Activated naive CD8-positive, alpha-beta T cell treated with anti-CD3 and anti-CD28 coated beads for 36 hours (primary cell): ENCODE results near the gene NXPE1. TPM values are rescaled to one million over a fixed set of nuclear protein-coding genes. Genes with fewer than 3 reads are reported as not detected.

ENCODE experiments used
- DNase-seq: peaks from one replicate; pipeline ENCODE4 v3.0.0; 2021
- H3K27ac Mint-ChIP-seq: one replicate; pipeline ENCODE4 v1.8.0; 2022; ENCODE audit warnings: mild to moderate bottlenecking, moderate library complexity, mixed read lengths
- H3K27me3 Mint-ChIP-seq: one replicate; pipeline ENCODE4 v1.8.0; 2022; ENCODE audit warnings: mild to moderate bottlenecking, mixed read lengths
- H3K36me3 Mint-ChIP-seq: one replicate; pipeline ENCODE4 v1.8.0; 2021; ENCODE audit warnings: mild to moderate bottlenecking, mixed read lengths
- H3K4me1 Mint-ChIP-seq: one replicate; pipeline ENCODE4 v1.8.0; 2021; ENCODE audit warnings: mixed read lengths
- H3K4me3 Mint-ChIP-seq: one replicate; pipeline ENCODE4 v1.8.0; 2022; ENCODE audit warnings: mild to moderate bottlenecking, moderate library complexity, mixed read lengths
- H3K9me3 Mint-ChIP-seq: one replicate; pipeline ENCODE4 v1.8.0; 2022; ENCODE audit warnings: mixed read lengths
- total RNA-seq, 2 experiments: library from RNA; stranded (reverse); gene quantifications; one replicate each; pipeline ENCODE4 v1.2.3, GENCODE V29; 2021

Gene NXPE1
- total RNA-seq, 2 experiments from 2014 or later, result not detected

- Mint-ChIP-seq H3K4me1 (no peaks in the 10 kb centered on the region), H3K9me3 (peaks cover 18% of the 10 kb centered on the region), H3K27ac (no peak overlapping the region), H3K4me3 (no peak overlapping the region), H3K27me3 (peaks cover 3% of the 10 kb centered on the region), H3K36me3 (peaks cover 5% of the 10 kb centered on the region)
- DNase-seq, result no peak
These were observed 27.8 kb upstream of the NXPE1 start for GRCh38 chr11:114587398-114587953.

DNA sequence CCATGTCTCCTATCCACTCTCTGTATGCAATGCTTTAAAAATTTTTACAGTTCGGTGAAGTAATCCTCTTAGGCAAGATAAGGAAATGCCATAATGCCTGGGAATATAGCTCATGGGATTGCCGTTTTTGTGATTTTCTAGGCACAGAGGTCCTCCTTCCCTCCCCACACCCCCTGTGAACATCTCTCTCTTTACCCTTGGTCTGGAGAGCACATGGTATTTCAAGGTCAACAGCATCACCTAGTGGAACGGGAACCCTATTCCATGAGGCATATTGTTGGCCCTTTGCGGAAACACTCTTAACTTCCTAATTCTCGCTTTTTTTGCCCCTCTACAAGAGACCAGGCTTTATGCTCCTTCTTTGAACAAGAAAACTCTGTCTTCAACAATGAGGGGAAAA lies 27.1 kb upstream of the NXPE1 start:
- Mint-ChIP-seq H3K4me1 (no peaks in the 10 kb centered on the region), H3K9me3 (peaks cover 18% of the 10 kb centered on the region), H3K36me3 (peaks cover 5% of the 10 kb centered on the region), H3K4me3 (no peak overlapping the region), H3K27ac (no peak overlapping the region), H3K27me3 (peaks cover under 1% of the 10 kb centered on the region)
- DNase-seq, result no peak

DNA sequence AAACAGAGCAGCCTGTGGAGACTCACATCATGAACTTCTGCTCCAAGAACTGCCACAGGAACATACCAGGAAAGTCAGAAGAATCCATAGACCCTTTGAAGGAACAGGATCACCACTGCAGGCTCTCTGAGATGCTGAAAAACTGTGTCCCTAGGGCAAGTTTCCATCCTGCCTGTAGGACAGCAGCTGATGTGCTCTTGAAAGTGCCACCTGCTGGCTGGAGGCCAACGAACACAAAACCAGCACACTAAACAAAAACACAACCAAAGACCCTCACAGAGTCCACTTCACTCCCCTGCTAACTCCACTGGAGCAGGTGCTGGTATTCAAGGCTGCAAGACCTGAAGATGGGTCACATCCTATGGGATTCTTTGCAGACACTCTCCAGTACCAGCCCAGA lies 12.0 kb upstream of the NXPE1 start:
- H3K9me3 Mint-ChIP-seq, result peaks cover 12% of the 10 kb centered on the region
- H3K36me3 Mint-ChIP-seq, result no peaks in the 10 kb centered on the region
- no peaks in the 10 kb centered on the region for H3K4me1 Mint-ChIP-seq
- no peak overlapping the region for H3K27ac Mint-ChIP-seq
- DNase-seq, result no peak
- peaks cover 9% of the 10 kb centered on the region for H3K27me3 Mint-ChIP-seq
- H3K4me3 Mint-ChIP-seq, result no peak overlapping the region

GRCh38 chr11:114569801-114570200 lies 10.1 kb upstream of the NXPE1 start:
- Mint-ChIP-seq H3K4me3 (no peak overlapping the region), H3K27me3 (peaks cover 9% of the 10 kb centered on the region), H3K9me3 (peaks cover 5% of the 10 kb centered on the region), H3K27ac (no peak overlapping the region), H3K4me1 (no peaks in the 10 kb centered on the region), H3K36me3 (no peaks in the 10 kb centered on the region)
- DNase-seq, result no peak

DNA sequence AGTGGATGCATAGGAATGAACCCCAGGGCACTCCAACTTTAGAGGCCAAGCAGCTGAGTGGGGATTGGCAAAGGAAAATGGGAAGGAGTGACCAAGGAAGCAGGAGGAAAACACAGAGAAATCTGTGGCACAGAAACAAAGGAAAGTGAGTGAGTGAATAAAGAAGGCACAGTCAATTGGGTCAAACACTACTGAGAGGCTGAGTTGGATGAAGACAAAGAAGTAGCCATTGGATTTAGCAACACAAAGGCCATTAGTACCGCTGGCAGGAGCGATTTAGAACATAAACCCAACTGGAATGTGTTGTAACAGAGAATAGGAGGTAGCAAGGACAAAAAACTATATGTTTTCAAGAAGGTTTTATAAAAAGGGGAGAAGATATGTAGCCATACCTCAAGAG lies 6.6 kb upstream of the NXPE1 start:
- Mint-ChIP-seq H3K9me3 (peaks cover 2% of the 10 kb centered on the region), H3K4me1 (peaks cover 6% of the 10 kb centered on the region), H3K27me3 (peaks cover 7% of the 10 kb centered on the region), H3K27ac (no peak overlapping the region), H3K36me3 (no peaks in the 10 kb centered on the region), H3K4me3 (no peak overlapping the region)
- no peak for DNase-seq

DNA sequence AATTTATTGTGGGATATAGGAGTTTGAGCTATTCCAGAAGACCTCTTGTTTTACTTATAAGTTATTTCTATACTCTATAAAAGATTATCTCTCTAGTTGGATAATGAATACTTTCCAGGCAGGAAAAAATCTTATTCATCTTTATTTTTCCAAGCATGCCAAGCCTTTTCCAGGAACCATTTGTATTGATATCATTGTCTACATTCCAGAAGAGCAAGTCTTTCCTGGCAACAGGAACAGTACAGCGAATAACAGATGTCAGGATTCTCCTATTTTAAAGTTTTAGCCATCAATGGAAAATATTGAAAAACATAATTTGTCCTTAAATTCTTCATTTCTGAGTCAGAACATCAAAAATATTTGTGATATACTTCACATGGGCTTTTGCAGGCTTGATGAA lies 5.2 kb upstream of the NXPE1 start:
- Mint-ChIP-seq H3K36me3 (no peaks in the 10 kb centered on the region), H3K27ac (no peak overlapping the region), H3K27me3 (peaks cover 6% of the 10 kb centered on the region), H3K4me1 (peaks cover 6% of the 10 kb centered on the region), H3K9me3 (peaks cover 2% of the 10 kb centered on the region), H3K4me3 (no peak overlapping the region)
- DNase-seq, result no peak

- Mint-ChIP-seq H3K36me3 (no peaks in the 10 kb centered on the region), H3K4me1 (peaks cover 6% of the 10 kb centered on the region), H3K4me3 (no peak overlapping the region), H3K27me3 (peaks cover 6% of the 10 kb centered on the region), H3K9me3 (peaks cover 2% of the 10 kb centered on the region), H3K27ac (no peak overlapping the region)
- no peak for DNase-seq
These were observed 3.4 kb upstream of the NXPE1 start for GRCh38 chr11:114563077-114563476.

DNA sequence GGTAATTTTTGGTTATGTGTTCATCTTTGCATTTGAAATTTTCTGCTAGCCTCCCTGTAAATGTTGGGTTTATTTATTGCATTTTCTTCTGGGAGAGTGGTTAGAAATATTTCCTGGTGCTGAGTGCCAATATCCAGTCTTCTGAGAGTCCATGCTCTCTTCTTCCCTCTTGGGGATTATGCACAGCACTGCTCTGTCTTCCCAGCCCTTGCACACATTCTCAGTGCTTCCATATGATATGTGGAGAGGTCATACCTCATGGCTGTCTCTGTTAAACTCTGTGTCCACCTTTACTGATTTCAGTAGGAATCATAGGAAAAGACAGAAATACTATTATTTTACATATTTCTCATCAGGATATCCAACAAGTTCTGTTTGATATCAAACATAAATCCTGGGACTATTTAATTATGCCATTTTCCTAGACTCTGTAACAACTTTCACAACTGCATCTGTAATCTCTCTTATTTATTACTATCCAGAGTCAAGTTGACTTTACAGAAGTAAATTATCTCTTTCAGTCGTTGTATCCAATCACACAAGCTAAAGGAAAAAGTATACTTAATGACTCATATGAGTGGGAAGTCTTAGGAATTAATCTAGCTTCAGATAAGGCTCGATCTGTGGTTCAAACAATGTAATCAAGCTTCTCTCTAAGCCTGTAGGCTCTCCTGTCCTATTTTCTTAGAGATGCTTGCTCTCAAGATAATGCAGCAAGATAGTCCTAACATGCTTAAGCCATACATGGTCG lies 2.7 kb upstream of the NXPE1 start:
- Mint-ChIP-seq H3K4me3 (no peak overlapping the region), H3K27ac (no peak overlapping the region), H3K36me3 (no peaks in the 10 kb centered on the region), H3K27me3 (peaks cover 6% of the 10 kb centered on the region), H3K4me1 (peaks cover 6% of the 10 kb centered on the region), H3K9me3 (peaks cover 2% of the 10 kb centered on the region)
- DNase-seq, result no peak

DNA sequence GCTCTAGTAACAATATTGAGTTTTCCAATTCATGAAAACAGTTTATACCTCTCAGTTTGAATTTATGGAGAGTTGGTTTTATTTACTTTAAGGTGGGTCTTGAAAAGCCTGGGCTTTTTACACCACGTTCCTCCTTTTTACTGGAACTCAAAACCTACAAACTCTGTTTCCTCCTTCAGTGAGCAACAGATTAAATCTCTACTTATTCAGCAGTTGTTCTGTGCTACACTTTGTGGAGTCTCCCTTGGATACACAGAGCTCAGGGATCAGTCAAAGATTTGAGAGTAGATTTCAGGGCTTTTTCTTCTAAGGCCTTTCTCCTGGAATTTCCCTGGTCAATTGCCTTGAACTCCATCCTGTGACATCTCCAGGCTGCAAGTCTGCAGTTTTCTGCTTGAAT lies 3.5 kb downstream of the NXPE1 start:
- H3K27me3 Mint-ChIP-seq, result no peaks in the 10 kb centered on the region
- H3K27ac Mint-ChIP-seq, result no peak overlapping the region
- no peaks in the 10 kb centered on the region for H3K4me1 Mint-ChIP-seq
- no peak overlapping the region for H3K4me3 Mint-ChIP-seq
- no peak for DNase-seq
- H3K9me3 Mint-ChIP-seq, result no peaks in the 10 kb centered on the region
- no peaks in the 10 kb centered on the region for H3K36me3 Mint-ChIP-seq

DNA sequence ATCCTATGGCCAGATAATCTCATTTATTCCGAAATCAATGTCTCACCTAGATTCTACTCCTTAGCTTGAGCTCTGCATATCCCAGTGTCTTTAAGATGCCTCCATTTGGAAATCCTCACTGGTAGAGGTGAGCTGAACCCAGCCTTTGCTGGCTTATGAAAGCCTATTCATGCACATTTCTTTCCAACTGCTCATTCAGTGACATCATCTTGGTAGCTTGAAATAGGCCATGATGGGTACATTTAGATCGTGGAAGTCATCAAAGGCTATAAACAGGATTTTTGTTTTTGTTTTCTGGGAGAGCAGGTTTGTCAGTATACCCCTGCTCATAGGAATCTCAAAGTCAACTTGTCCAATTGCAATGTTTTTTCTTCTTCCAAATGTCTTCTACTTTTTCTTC lies 6.0 kb downstream of the NXPE1 start:
- no peaks in the 10 kb centered on the region for H3K36me3 Mint-ChIP-seq
- H3K27ac Mint-ChIP-seq, result no peak overlapping the region
- no peak for DNase-seq
- H3K27me3 Mint-ChIP-seq, result no peaks in the 10 kb centered on the region
- no peaks in the 10 kb centered on the region for H3K4me1 Mint-ChIP-seq
- H3K4me3 Mint-ChIP-seq, result no peak overlapping the region
- no peaks in the 10 kb centered on the region for H3K9me3 Mint-ChIP-seq

DNA sequence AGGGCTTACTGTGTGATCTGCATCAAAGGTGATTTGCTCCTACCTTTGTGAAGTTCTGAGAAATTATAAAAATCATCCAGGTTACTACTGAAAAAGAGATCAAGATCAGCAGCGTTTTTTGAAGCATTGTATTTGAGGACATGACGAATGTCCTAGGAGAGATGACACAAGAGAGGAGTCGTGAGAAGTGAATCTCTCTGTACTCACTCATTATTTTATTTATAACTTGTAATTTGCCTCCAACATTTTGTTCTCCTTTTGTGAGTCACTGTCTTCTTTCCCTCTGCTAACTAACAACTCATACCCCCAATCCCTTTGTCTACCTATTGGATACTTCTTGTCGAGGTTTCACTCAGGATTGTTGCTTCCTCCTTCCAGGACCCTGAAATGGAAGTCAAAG lies 8.6 kb downstream of the NXPE1 start:
- H3K27me3 Mint-ChIP-seq, result no peaks in the 10 kb centered on the region
- H3K4me1 Mint-ChIP-seq, result no peaks in the 10 kb centered on the region
- H3K4me3 Mint-ChIP-seq, result no peak overlapping the region
- no peaks in the 10 kb centered on the region for H3K36me3 Mint-ChIP-seq
- H3K9me3 Mint-ChIP-seq, result no peaks in the 10 kb centered on the region
- H3K27ac Mint-ChIP-seq, result no peak overlapping the region
- DNase-seq, result no peak

- Mint-ChIP-seq H3K36me3 (no peaks in the 10 kb centered on the region), H3K27me3 (no peaks in the 10 kb centered on the region), H3K27ac (no peak overlapping the region), H3K9me3 (peaks cover 10% of the 10 kb centered on the region), H3K4me1 (no peaks in the 10 kb centered on the region), H3K4me3 (no peak overlapping the region)
- no peak for DNase-seq
These were observed 34.0 kb downstream of the NXPE1 start for GRCh38 chr11:114525682-114526081.

GRCh38 chr11:114524122-114524521 lies 35.6 kb downstream of the NXPE1 start:
- peaks cover 10% of the 10 kb centered on the region for H3K9me3 Mint-ChIP-seq
- peaks cover 6% of the 10 kb centered on the region for H3K27me3 Mint-ChIP-seq
- no peak overlapping the region for H3K27ac Mint-ChIP-seq
- DNase-seq, result no peak
- no peak overlapping the region for H3K4me3 Mint-ChIP-seq
- H3K36me3 Mint-ChIP-seq, result no peaks in the 10 kb centered on the region
- H3K4me1 Mint-ChIP-seq, result no peaks in the 10 kb centered on the region

GRCh38 chr11:114522818-114523217 lies 36.9 kb downstream of the NXPE1 start:
- no peak for DNase-seq
- H3K27me3 Mint-ChIP-seq, result peaks cover 6% of the 10 kb centered on the region
- no peaks in the 10 kb centered on the region for H3K36me3 Mint-ChIP-seq
- no peaks in the 10 kb centered on the region for H3K4me1 Mint-ChIP-seq
- H3K4me3 Mint-ChIP-seq, result no peak overlapping the region
- no peak overlapping the region for H3K27ac Mint-ChIP-seq
- peaks cover 10% of the 10 kb centered on the region for H3K9me3 Mint-ChIP-seq

- DNase-seq, result no peak
- Mint-ChIP-seq H3K27me3 (peaks cover 1% of the 10 kb centered on the region), H3K36me3 (no peaks in the 10 kb centered on the region), H3K4me1 (no peaks in the 10 kb centered on the region), H3K4me3 (no peak overlapping the region), H3K27ac (no peak overlapping the region), H3K9me3 (no peaks in the 10 kb centered on the region)
These were observed 48.1 kb downstream of the NXPE1 start for GRCh38 chr11:114511538-114511937.

- Mint-ChIP-seq H3K27me3 (peaks cover 6% of the 10 kb centered on the region), H3K4me1 (no peaks in the 10 kb centered on the region), H3K9me3 (no peaks in the 10 kb centered on the region), H3K4me3 (no peak overlapping the region), H3K36me3 (no peaks in the 10 kb centered on the region), H3K27ac (no peak overlapping the region)
- no peak for DNase-seq
These were observed 48.6 kb downstream of the NXPE1 start for GRCh38 chr11:114511079-114511478.
